Epithelial cell of proximal tubule (primary cell): ENCODE measurements around the gene CNPY1. TPM values are rescaled to one million over a fixed set of nuclear protein-coding genes. Genes with fewer than 3 reads are reported as not detected.

ENCODE experiments used
- DNase-seq: peaks from one replicate; pipeline ENCODE4 v3.0.0-alpha.2; 2011; ENCODE audit warnings: low read depth
- H3K4me3 ChIP-seq: 2 replicates; pipeline ENCODE4 v1.5.1; 2011; ENCODE audit warnings: low read depth, mild to moderate bottlenecking, low read length
- CTCF ChIP-seq: conservative IDR thresholded peaks from 2 replicates; pipeline ENCODE4 v1.5.1; 2012; ENCODE audit warnings: low read depth, mild to moderate bottlenecking, low read length
- total RNA-seq: library from RNA; depleted of rRNA; stranded (reverse); fragments of >200 nt; gene quantifications from 2 replicates; pipeline ENCODE4 v1.2.3, GENCODE V29; 2015

The CNPY1 gene
- total RNA-seq, 1 donor from 2014 or later, result not detected

GRCh38 chr7:155455776-155456737, 90.3 kb downstream of the CNPY1 start:
- no peak for TF ChIP-seq CTCF
- H3K4me3 ChIP-seq, result no peak overlapping the region
- DNase-seq, result no peak

GRCh38 chr7:155455132-155455693, 91.1 kb downstream of the CNPY1 start:
- no peak for TF ChIP-seq CTCF
- no peak for DNase-seq
- no peak overlapping the region for H3K4me3 ChIP-seq

- H3K4me3 ChIP-seq, result no peak overlapping the region
- no peak for TF ChIP-seq CTCF
- DNase-seq, result no peak
Observed at GRCh38 chr7:155454183-155455112, 91.9 kb downstream of the CNPY1 start.

GRCh38 chr7:155453296-155454182, 92.8 kb downstream of the CNPY1 start:
- no peak for TF ChIP-seq CTCF
- DNase-seq, result no peak
- H3K4me3 ChIP-seq, result no peak overlapping the region

- no peak for TF ChIP-seq CTCF
- DNase-seq, result no peak
- H3K4me3 ChIP-seq, result no peak overlapping the region
Observed at GRCh38 chr7:155452505-155453295, 93.7 kb downstream of the CNPY1 start.
